ENCODE data around the gene KIZ. TPM values are rescaled to one million over a fixed set of nuclear protein-coding genes. Genes with fewer than 3 reads are reported as not detected.

KIZ gene
- total and polyA plus RNA-seq, 2 of the 4 experiments (the other 2 are of a cell fraction), result 9.9 to 14.0 TPM

- H2AK5ac ChIP-seq (ENCODE audit: low read depth, low read length), result no peak overlapping the region
- BruUV-seq (replicated peaks), result no TSS peak
- no peak overlapping the region for H4K8ac ChIP-seq (ENCODE audit: low read depth in 2 of 2, low read length in 2 of 2)
- no peak overlapping the region for H3K27ac ChIP-seq (ENCODE audit: insufficient read depth, low read length)
- TF ChIP-seq CEBPB (IDR thresholded peaks at IDR 0.05; ENCODE audit: low read depth, low read length), result no peak
- TF ChIP-seq SMC3 (IDR thresholded peaks at IDR 0.05; ENCODE audit: low read depth, low read length), result no peak
- TF ChIP-seq CHD1 (IDR thresholded peaks at IDR 0.05; ENCODE audit: low read depth, low read length), result no peak
- TF ChIP-seq BHLHE40 (IDR thresholded peaks at IDR 0.05; ENCODE audit: low read depth, low read length), result no peak
- ATAC-seq (ENCODE audit: low read depth) (no peak), DNase-seq (no peak)
- 89% methylated on average over 3 of the region's 5 CpGs; no CpG with 5 or more reads in 1 of the 2 experiments for WGBS, 2 experiments (ENCODE audit: extremely low coverage in 2 of 2, insufficient read length in 1 of 2)
- in situ Hi-C loops (cut with MboI; ENCODE audit: low sequenced_read_pairs), result loop anchor here (25.0 kb wide), 1 partner anchor 372 kb away; no protein-coding TSS in a partner anchor
- intact Hi-C loops (cut with micrococcal nuclease), result loop anchor here (2.0 to 10.0 kb wide), 2 partner anchors 160 to 374 kb away; partner anchors contain the start of gene NKX2-4
- no peak overlapping the region for H3K56ac ChIP-seq (ENCODE audit: extremely low read depth, insufficient read depth, low read length)
- CTCF ChIA-PET, result interaction anchor here (1.4 to 2.8 kb wide), 5 partner anchors 8 to 374 kb away, joined by 3 to 40 read pairs (median 16); no protein-coding TSS in a partner anchor
- no peak overlapping the region for H3K23ac ChIP-seq (ENCODE audit: low read depth, low read length)
- H3K9me3 ChIP-seq (ENCODE audit: control insufficient read depth, insufficient read depth, low read length), result no peaks in the 10 kb centered on the region
- H2AFZ ChIP-seq (replicated peaks; ENCODE audit: low read length, poor library complexity), result no peak overlapping the region
- no peak overlapping the region for H3K18ac ChIP-seq (ENCODE audit: low read depth, low read length)
- H4K5ac ChIP-seq (ENCODE audit: low read depth, low read length), result no peak overlapping the region
- H3K4me2 ChIP-seq (ENCODE audit: low read depth, low read length), result no peak overlapping the region
- H2BK120ac ChIP-seq (ENCODE audit: low read depth, low read length), result no peak overlapping the region
- H3K4me3 ChIP-seq (ENCODE audit: insufficient read depth, low read depth, low read length), result no peak overlapping the region
- no peaks in the 10 kb centered on the region for H3K79me1 ChIP-seq (ENCODE audit: low read depth in 1 of 2, low read length in 2 of 2)
- H2BK20ac ChIP-seq (ENCODE audit: low read depth, low read length), result no peak overlapping the region
- no peaks in the 10 kb centered on the region for H3K9me1 ChIP-seq (ENCODE audit: insufficient read depth, low read length)
- H3K36me3 ChIP-seq (ENCODE audit: control insufficient read depth, insufficient read depth, low read length), result peaks cover 4% of the 10 kb centered on the region
- no peak overlapping the region for H2BK15ac ChIP-seq (ENCODE audit: low read depth, low read length)
- no peak overlapping the region for H3K14ac ChIP-seq (replicated peaks; ENCODE audit: low read depth, low read length)
- H3K27me3 ChIP-seq (ENCODE audit: control insufficient read depth, insufficient read depth, low read length), result no peaks in the 10 kb centered on the region
- H3K4me1 ChIP-seq (ENCODE audit: control insufficient read depth, insufficient read depth, low read length), result no peaks in the 10 kb centered on the region
- no peak overlapping the region for H4K91ac ChIP-seq (ENCODE audit: insufficient read depth, low read depth, low read length)
- H3K9ac ChIP-seq (ENCODE audit: low read depth, low read length), result no peak overlapping the region
- dilution Hi-C loops (cut with HindIII; ENCODE audit: low sequenced_read_pairs, unreplicated experiment), result no loop called here
- no peak overlapping the region for H2BK5ac ChIP-seq (ENCODE audit: low read depth, low read length, poor library complexity, severe bottlenecking)
- POLR2A ChIA-PET (ENCODE audit: unreplicated experiment), result no interaction called here
- H4K20me1 ChIP-seq (ENCODE audit: insufficient read depth, low read length), result no peaks in the 10 kb centered on the region
- H3K4ac ChIP-seq (ENCODE audit: low read depth, low read length), result no peak overlapping the region
- H2AK9ac ChIP-seq (replicated peaks; ENCODE audit: low read depth, low read length, poor library complexity), result no peak overlapping the region
These were observed 108.4 kb downstream of the KIZ start for GRCh38 chr20:21234324-21234723.

All from IMR-90 (cell line).